AG04449 (cell line): ENCODE data around the gene MTMR8.

Experiments used
- CTCF ChIA-PET: fragments of 350-600 bp; formaldehyde crosslinking; extraction: SDS; loops from one replicate; lab custom pipeline; 2021; ENCODE audit warnings: antibody characterized with exemption; lab: Yijun Ruan, JAX
- POLR2A ChIA-PET: fragments of 400-600, 350-600 bp; formaldehyde crosslinking; extraction: SDS; loops from one replicate; lab custom pipeline; 2020; ENCODE audit warnings: antibody characterized with exemption, inconsistent platforms; lab: Yijun Ruan, JAX
- DNase-seq: peaks from one replicate; pipeline ENCODE4 v3.0.0-alpha.2; 2010; ENCODE audit warnings: low read depth, low spot score
- H3K4me3 ChIP-seq: 2 replicates; pipeline ENCODE4 v1.5.1; 2011; ENCODE audit warnings: low read depth, mild to moderate bottlenecking, control low read depth, low read length
- CTCF ChIP-seq: IDR thresholded peaks from one replicate; pipeline ENCODE4 v1.5.1; 2011; ENCODE audit warnings: mild to moderate bottlenecking, moderate library complexity, low read length, control low read depth, inconsistent platforms; ENCODE audit not compliant: insufficient read depth; ENCODE audit errors: missing control alignments

MTMR8 gene

DNA sequence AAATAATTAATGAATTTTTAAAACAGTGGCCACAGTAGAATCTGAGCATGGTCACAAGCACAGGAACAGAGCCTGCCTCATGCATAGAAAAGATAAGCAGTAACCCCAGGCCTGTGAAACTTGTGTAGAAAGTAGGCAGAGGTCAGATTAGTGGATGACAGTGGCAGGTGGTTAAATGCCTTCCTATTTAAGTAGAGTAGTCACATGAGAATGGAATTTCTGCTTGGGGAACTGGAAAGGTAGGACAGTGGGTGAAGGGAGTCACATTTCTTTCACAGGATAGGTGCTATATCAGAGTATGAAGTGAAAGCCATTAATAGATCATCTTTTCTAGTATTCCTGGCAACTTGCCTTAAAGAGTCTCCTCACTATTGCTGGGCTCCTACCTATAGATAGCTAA lies 130.0 kb downstream of the MTMR8 start:
- CTCF ChIA-PET = no interaction called here
- DNase-seq = no peak
- TF ChIP-seq CTCF = no peak
- H3K4me3 ChIP-seq = no peak overlapping the region
- POLR2A ChIA-PET = no interaction called here

GRCh38 chrX:64230123-64230970 lies 164.9 kb downstream of the MTMR8 start, which contains the start of gene ASB12:
Gene ASB12, minus strand, starts transcription at chrX:64230607. Its CDS starts 4,957 bp downstream, at chrX:64225650.
- no peak for TF ChIP-seq CTCF
- ChIA-PET CTCF (no interaction called here), POLR2A (no interaction called here)
- H3K4me3 ChIP-seq = no peak within 1 kb of the TSS
- no peak for DNase-seq

DNA sequence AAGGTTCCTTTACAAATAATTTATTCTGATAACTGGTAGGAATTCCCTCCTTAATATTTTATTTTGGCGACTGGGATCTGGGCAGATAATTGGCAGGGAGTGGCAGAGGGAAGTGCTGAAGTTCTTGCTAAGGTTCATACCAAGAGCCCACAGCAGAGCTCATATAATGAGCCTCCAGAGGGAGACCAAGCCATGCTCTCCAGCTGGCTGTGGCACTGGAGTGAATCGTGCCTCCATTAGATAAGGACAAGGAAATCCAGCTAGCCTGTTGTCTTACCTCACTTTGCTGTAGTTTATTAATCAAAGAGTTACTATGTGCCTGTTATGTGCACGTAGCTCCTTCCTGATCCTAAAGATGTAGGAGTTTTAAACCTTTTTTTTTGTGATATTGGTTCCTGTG lies 166.1 kb downstream of the MTMR8 start:
- H3K4me3 ChIP-seq = no peak overlapping the region
- ChIA-PET CTCF (no interaction called here), POLR2A (no interaction called here)
- DNase-seq = no peak
- TF ChIP-seq CTCF = no peak
